SK-N-SH (cell line): Measurements from ENCODE around the gene FAM110A. TPM values are rescaled to one million over a fixed set of nuclear protein-coding genes. Genes with fewer than 3 reads are reported as not detected.

Experiments
- CTCF ChIA-PET: fragments of 300-600, 350-600 bp; formaldehyde crosslinking; extraction: SDS; loops from one replicate; lab custom pipeline; 2021; lab: Yijun Ruan, JAX
- POLR2A ChIA-PET: fragments of 350-600 bp; sonication (Branson Sonifier 250); formaldehyde crosslinking; extraction: SDS; loops from one replicate; lab custom pipeline; 2020; ENCODE audit warnings: antibody characterized with exemption, inconsistent platforms; lab: Yijun Ruan, JAX
- DNase-seq: peaks from one replicate; pipeline ENCODE4 v3.0.0; 2012
- H2AFZ ChIP-seq: fragments of 200-600 bp; sonication (generic); 2 replicates; pipeline ENCODE4 v1.8.1; 2016; ENCODE audit warnings: antibody characterized with exemption, mild to moderate bottlenecking, low read depth
- H3F3A ChIP-seq: fragments of 200-600 bp; sonication (generic); replicated peaks from 2 replicates; pipeline ENCODE3; 2016; ENCODE audit warnings: antibody characterized with exemption, mild to moderate bottlenecking; ENCODE audit not compliant: insufficient read depth
- H3K27ac ChIP-seq, 2 experiments: fragments of 200-500 bp in 1 of 2; fragments of 200-600 bp in 1 of 2; sonication (Bioruptor generic) in 1 of 2; sonication (generic), shearing (Covaris generic) in 1 of 2; 2 replicates each; pipeline versions ENCODE4 v1.5.1 to v1.6.1; 2014 to 2016; ENCODE audit warnings: low read depth in 2 of 2, inconsistent platforms in 1 of 2, low read length in 1 of 2, mild to moderate bottlenecking in 1 of 2, mixed read lengths in 1 of 2
- H3K27me3 ChIP-seq: fragments of 200-600 bp; sonication (generic), shearing (Covaris generic); 2 replicates; pipeline ENCODE4 v1.6.1; 2016; ENCODE audit warnings: mixed run types; ENCODE audit not compliant: insufficient read depth
- H3K36me3 ChIP-seq, 2 experiments: fragments of 200-500 bp in 1 of 2; fragments of 200-600 bp in 1 of 2; sonication (Bioruptor generic) in 1 of 2; sonication (generic) in 1 of 2; replicated peaks in 1 of 2; 2 replicates each; pipeline versions ENCODE3 to v1.5.1; 2014 to 2016; ENCODE audit warnings: low read length in 1 of 2, mild to moderate bottlenecking in 1 of 2; ENCODE audit not compliant: insufficient read depth in 2 of 2, control insufficient read depth in 1 of 2
- H3K4me1 ChIP-seq, 2 experiments: fragments of 200-500 bp in 1 of 2; fragments of 200-600 bp in 1 of 2; sonication (Bioruptor generic) in 1 of 2; sonication (generic), shearing (Covaris generic) in 1 of 2; 2 replicates each; pipeline versions ENCODE4 v1.5.1 to v1.6.1; 2014 to 2016; ENCODE audit warnings: low read depth in 1 of 2, low read length in 1 of 2, mixed run types in 1 of 2; ENCODE audit not compliant: insufficient read depth in 2 of 2, control insufficient read depth in 1 of 2
- H3K4me2 ChIP-seq: fragments of 200-600 bp; sonication (generic), shearing (Covaris generic); 2 replicates; pipeline ENCODE4 v1.6.1; 2017; ENCODE audit warnings: mixed run types
- H3K4me3 ChIP-seq, 2 experiments: fragments of 200-500 bp in 1 of 2; fragments of 200-600 bp in 1 of 2; sonication (Bioruptor generic) in 1 of 2; sonication (generic), shearing (Covaris generic) in 1 of 2; 2 replicates each; pipeline versions ENCODE4 v1.5.1 to v1.8.1; 2014 to 2016; ENCODE audit warnings: low read depth in 2 of 2, inconsistent platforms in 1 of 2, low read length in 1 of 2, mild to moderate bottlenecking in 1 of 2, mixed read lengths in 1 of 2, moderate library complexity in 1 of 2
- H3K79me2 ChIP-seq: fragments of 200-600 bp; sonication (generic); 2 replicates; pipeline ENCODE4 v1.8.1; 2017; ENCODE audit warnings: mild to moderate bottlenecking; ENCODE audit not compliant: insufficient read depth
- H3K9ac ChIP-seq: fragments of 200-600 bp; sonication (generic); 2 replicates; pipeline ENCODE4 v1.6.1; 2017; ENCODE audit warnings: mixed run types
- H3K9me2 ChIP-seq: fragments of 200-600 bp; sonication (generic); 2 replicates; pipeline ENCODE4 v1.6.1; 2017; ENCODE audit warnings: mixed run types
- H3K9me3 ChIP-seq: fragments of 200-600 bp; sonication (generic); 2 replicates; pipeline ENCODE4 v1.6.1; 2017; ENCODE audit warnings: mixed run types, mild to moderate bottlenecking, moderate library complexity
- H4K20me1 ChIP-seq: fragments of 200-600 bp; sonication (generic); 2 replicates; pipeline ENCODE4 v1.6.1; 2017; ENCODE audit warnings: mild to moderate bottlenecking, mixed run types; ENCODE audit not compliant: insufficient read depth
- ELF1 ChIP-seq: IDR thresholded peaks from 2 replicates; pipeline ENCODE4 v1.4.0; 2012
- EP300 ChIP-seq, 2 experiments: IDR thresholded peaks; 2 replicates each; pipeline versions ENCODE4 v1.4.0 to v1.6.1; 2012; ENCODE audit warnings: borderline replicate concordance in 1 of 2, low read depth in 1 of 2, low read length in 1 of 2
- GATA2 ChIP-seq: sonication (generic); formaldehyde crosslinking; IDR thresholded peaks from 2 replicates; pipeline ENCODE4 v1.5.0; 2020; ENCODE audit warnings: mild to moderate bottlenecking, missing genetic modification reagents
- POLR2AphosphoS5 ChIP-seq: IDR thresholded peaks from 2 replicates; pipeline ENCODE4 v1.6.1; 2012; ENCODE audit warnings: low read depth, low read length
- RAD21 ChIP-seq: IDR thresholded peaks from 2 replicates; pipeline ENCODE4 v1.6.1; 2012; ENCODE audit warnings: mild to moderate bottlenecking, low read length
- RFX5 ChIP-seq: IDR thresholded peaks from 2 replicates; pipeline ENCODE4 v1.6.1; 2012; ENCODE audit warnings: mild to moderate bottlenecking, improper control_type of control experiment, low read length
- RXRA ChIP-seq: IDR thresholded peaks from 2 replicates; pipeline ENCODE4 v1.4.0; 2012; ENCODE audit warnings: low read depth, mild to moderate bottlenecking, borderline replicate concordance
- SIN3A ChIP-seq: IDR thresholded peaks from 2 replicates; pipeline ENCODE4 v1.6.1; 2012; ENCODE audit warnings: low read depth, mild to moderate bottlenecking, low read length, moderate library complexity, borderline replicate concordance
- SMC3 ChIP-seq: IDR thresholded peaks from 2 replicates; pipeline ENCODE4 v1.6.1; 2012; ENCODE audit warnings: low read depth, low read length, improper control_type of control experiment
- TAF1 ChIP-seq: IDR thresholded peaks from 2 replicates; pipeline ENCODE4 v1.6.1; 2012; ENCODE audit warnings: low read depth, mild to moderate bottlenecking, low read length, moderate library complexity, borderline replicate concordance
- WGBS: methylation state at CpG from one replicate; pipeline ENCODE4 v1.1.6; 2017; ENCODE audit warnings: low lambda C conversion rate; 5-methylcytosine and 5-hydroxymethylcytosine counted together
- polyA plus RNA-seq, 3 experiments: library from polyadenylated mRNA; depleted of rRNA; stranded (reverse); fragments of >200 nt; gene quantifications; 2 replicates each; pipeline ENCODE4 v1.2.3, GENCODE V29; 2012
- TF ChIP-seq, protein P1 (sequence below): IDR thresholded peaks from 2 replicates; pipeline ENCODE4 v1.4.0; 2012; ENCODE audit warnings: low read depth, borderline replicate concordance
- TF ChIP-seq, protein P2 (sequence below): fragments of 150-350 bp; IDR thresholded peaks from 2 replicates; pipeline ENCODE4 v1.6.1; 2016; ENCODE audit warnings: mild to moderate bottlenecking, low read depth, low read length
- TF ChIP-seq, protein P3 (sequence below): IDR thresholded peaks from 2 replicates; pipeline ENCODE4 v1.4.0; 2012; ENCODE audit warnings: low read depth
- TF ChIP-seq, protein P4 (sequence below): fragments of 150-350 bp; IDR thresholded peaks from 2 replicates; pipeline ENCODE4 v1.6.1; 2017; ENCODE audit warnings: antibody characterized with exemption, low read length, low read depth, borderline replicate concordance

Gene FAM110A
- polyA plus RNA-seq, 1 of the 3 experiments (the other 2 are of a cell fraction) = 3.8 TPM

DNA sequence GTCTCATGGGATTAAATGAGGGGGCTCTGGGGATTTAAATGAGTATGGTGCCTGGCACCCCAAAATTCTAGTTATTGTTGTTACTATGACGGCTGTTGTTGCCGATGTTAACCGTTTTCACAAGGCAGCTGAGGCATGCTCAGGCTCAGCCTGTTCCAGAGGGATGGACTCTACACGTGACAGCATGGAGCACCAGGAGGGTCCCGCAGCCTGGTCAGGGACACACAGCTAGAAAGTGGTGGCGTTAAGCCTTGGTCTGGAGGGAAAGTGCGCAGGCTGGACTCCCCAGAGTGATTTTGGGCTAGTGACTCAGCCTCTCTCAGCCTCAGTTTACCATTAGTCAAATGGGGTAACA, 7.0 kb downstream of the FAM110A start:
- ChIA-PET POLR2A (no interaction called here), CTCF (interaction anchor here (1.3 to 4.2 kb wide), 3 partner anchors 22 to 116 kb away, joined by 3 to 23 read pairs (median 10); no protein-coding TSS in a partner anchor)
- TF ChIP-seq SIN3A = no peak
- no peak for TF ChIP-seq POLR2AphosphoS5
- TF ChIP-seq TAF1 = no peak
- no peak for TF ChIP-seq RXRA
- TF ChIP-seq, protein P1, sequence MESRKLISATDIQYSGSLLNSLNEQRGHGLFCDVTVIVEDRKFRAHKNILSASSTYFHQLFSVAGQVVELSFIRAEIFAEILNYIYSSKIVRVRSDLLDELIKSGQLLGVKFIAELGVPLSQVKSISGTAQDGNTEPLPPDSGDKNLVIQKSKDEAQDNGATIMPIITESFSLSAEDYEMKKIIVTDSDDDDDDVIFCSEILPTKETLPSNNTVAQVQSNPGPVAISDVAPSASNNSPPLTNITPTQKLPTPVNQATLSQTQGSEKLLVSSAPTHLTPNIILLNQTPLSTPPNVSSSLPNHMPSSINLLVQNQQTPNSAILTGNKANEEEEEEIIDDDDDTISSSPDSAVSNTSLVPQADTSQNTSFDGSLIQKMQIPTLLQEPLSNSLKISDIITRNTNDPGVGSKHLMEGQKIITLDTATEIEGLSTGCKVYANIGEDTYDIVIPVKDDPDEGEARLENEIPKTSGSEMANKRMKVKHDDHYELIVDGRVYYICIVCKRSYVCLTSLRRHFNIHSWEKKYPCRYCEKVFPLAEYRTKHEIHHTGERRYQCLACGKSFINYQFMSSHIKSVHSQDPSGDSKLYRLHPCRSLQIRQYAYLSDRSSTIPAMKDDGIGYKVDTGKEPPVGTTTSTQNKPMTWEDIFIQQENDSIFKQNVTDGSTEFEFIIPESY = no peak
- no peak for TF ChIP-seq GATA2 (CRISPR knock-in tag)
- TF ChIP-seq, protein P2, sequence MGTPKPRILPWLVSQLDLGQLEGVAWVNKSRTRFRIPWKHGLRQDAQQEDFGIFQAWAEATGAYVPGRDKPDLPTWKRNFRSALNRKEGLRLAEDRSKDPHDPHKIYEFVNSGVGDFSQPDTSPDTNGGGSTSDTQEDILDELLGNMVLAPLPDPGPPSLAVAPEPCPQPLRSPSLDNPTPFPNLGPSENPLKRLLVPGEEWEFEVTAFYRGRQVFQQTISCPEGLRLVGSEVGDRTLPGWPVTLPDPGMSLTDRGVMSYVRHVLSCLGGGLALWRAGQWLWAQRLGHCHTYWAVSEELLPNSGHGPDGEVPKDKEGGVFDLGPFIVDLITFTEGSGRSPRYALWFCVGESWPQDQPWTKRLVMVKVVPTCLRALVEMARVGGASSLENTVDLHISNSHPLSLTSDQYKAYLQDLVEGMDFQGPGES = no peak
- TF ChIP-seq RFX5 = no peak
- TF ChIP-seq RAD21 = no peak
- TF ChIP-seq, protein P3, sequence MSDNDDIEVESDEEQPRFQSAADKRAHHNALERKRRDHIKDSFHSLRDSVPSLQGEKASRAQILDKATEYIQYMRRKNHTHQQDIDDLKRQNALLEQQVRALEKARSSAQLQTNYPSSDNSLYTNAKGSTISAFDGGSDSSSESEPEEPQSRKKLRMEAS = no peak
- TF ChIP-seq, protein P4, sequence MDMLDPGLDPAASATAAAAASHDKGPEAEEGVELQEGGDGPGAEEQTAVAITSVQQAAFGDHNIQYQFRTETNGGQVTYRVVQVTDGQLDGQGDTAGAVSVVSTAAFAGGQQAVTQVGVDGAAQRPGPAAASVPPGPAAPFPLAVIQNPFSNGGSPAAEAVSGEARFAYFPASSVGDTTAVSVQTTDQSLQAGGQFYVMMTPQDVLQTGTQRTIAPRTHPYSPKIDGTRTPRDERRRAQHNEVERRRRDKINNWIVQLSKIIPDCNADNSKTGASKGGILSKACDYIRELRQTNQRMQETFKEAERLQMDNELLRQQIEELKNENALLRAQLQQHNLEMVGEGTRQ = no peak
- no peak for TF ChIP-seq SMC3
- TF ChIP-seq EP300 (IDR thresholded peaks at IDR 0.05; ENCODE audit: borderline replicate concordance in 1 of 2, low read depth in 1 of 2, low read length in 1 of 2) = no peak
- TF ChIP-seq ELF1 = no peak
- H3K9me3 ChIP-seq = no peaks in the 10 kb centered on the region
- WGBS = 83% methylated on average over 4 of the region's 7 CpGs
- no peak overlapping the region for H3K9ac ChIP-seq
- no peak overlapping the region for H2AFZ ChIP-seq
- H3K4me2 ChIP-seq = no peak overlapping the region
- no peaks in the 10 kb centered on the region for H3K36me3 ChIP-seq
- no peaks in the 10 kb centered on the region for H3F3A ChIP-seq
- no peak for DNase-seq
- no peaks in the 10 kb centered on the region for H4K20me1 ChIP-seq
- no peaks in the 10 kb centered on the region for H3K9me2 ChIP-seq
- peaks cover 4 to 23% of the 10 kb centered on the region in 2 experiments; a peak in 2 of 4 replicates for H3K4me1 ChIP-seq
- H3K4me3 ChIP-seq = no peak overlapping the region
- no peaks in the 10 kb centered on the region for H3K27me3 ChIP-seq
- peaks cover 60% of the 10 kb centered on the region for H3K79me2 ChIP-seq
- no peak overlapping the region for H3K27ac ChIP-seq
